NCI-H82 treated with DMSO at 0.1 percent for 48 hours (cell line): Measurements from ENCODE around the gene DCAF6.
"Not testable (repeated sequence)": the region's sequence is repeated elsewhere in the genome, so short reads cannot be mapped to it uniquely, and the experiment has no call there.

Experiments
- DNase-seq: peaks from one replicate; lab custom pipeline; 2025; ENCODE audit not compliant: unreplicated experiment; lab: John Stamatoyannopoulos, UW

The DCAF6 gene

GRCh38 chr1:167936068-167936929, at the start of gene DCAF6:
DCAF6 (plus strand) TSS chr1:167936683; CDS start chr1:167936912, 229 bp downstream.
- DNase-seq: peak; percentile 97

GRCh38 chr1:167887187-167887586, 49.3 kb upstream of the DCAF6 start:
- not testable (repeated sequence) for DNase-seq

GRCh38 chr1:167890400-167890799, 46.1 kb upstream of the DCAF6 start:
- DNase-seq: no peak

GRCh38 chr1:167893798-167894197, 42.7 kb upstream of the DCAF6 start:
- DNase-seq: no peak

GRCh38 chr1:167898578-167899222, 37.8 kb upstream of the DCAF6 start:
- no peak for DNase-seq

GRCh38 chr1:167899253-167899681, 37.2 kb upstream of the DCAF6 start:
- DNase-seq: no peak

GRCh38 chr1:167900907-167901306, 35.6 kb upstream of the DCAF6 start:
- no peak for DNase-seq

GRCh38 chr1:167904652-167905130, 31.8 kb upstream of the DCAF6 start:
- no peak for DNase-seq

- DNase-seq: no peak
Measured at GRCh38 chr1:167905182-167905581, 31.3 kb upstream of the DCAF6 start.

- DNase-seq: no peak
Measured at GRCh38 chr1:167905671-167906070, 30.8 kb upstream of the DCAF6 start.

GRCh38 chr1:167909691-167910180, 26.7 kb upstream of the DCAF6 start:
- no peak for DNase-seq

GRCh38 chr1:167910530-167910929, 26.0 kb upstream of the DCAF6 start:
- DNase-seq: no peak

GRCh38 chr1:167911413-167911812, 25.1 kb upstream of the DCAF6 start:
- no peak for DNase-seq

- DNase-seq: no peak
Measured at GRCh38 chr1:167912294-167912693, 24.2 kb upstream of the DCAF6 start.

GRCh38 chr1:167913895-167914496, 22.5 kb upstream of the DCAF6 start, which contains the start of gene ADCY10:
ADCY10 (minus strand) TSS chr1:167914134; CDS start chr1:167905140, 8,994 bp downstream.
- DNase-seq: no peak

- DNase-seq: no peak
Measured at GRCh38 chr1:167915569-167915968, 20.9 kb upstream of the DCAF6 start.

GRCh38 chr1:167916766-167917511, 19.5 kb upstream of the DCAF6 start:
- no peak for DNase-seq

- DNase-seq: no peak
Measured at GRCh38 chr1:167922023-167922422, 14.5 kb upstream of the DCAF6 start.

- no peak for DNase-seq
Measured at GRCh38 chr1:167922611-167923074, 13.8 kb upstream of the DCAF6 start.

GRCh38 chr1:167923324-167924056, 13.0 kb upstream of the DCAF6 start:
- no peak for DNase-seq
